Measurements from ENCODE around the gene KIAA0753. TPM values are rescaled to one million over a fixed set of nuclear protein-coding genes. Genes with fewer than 3 reads are reported as not detected.

KIAA0753 gene
- total RNA-seq, 1 donor from 2014 or later = 24.7 TPM

DNA sequence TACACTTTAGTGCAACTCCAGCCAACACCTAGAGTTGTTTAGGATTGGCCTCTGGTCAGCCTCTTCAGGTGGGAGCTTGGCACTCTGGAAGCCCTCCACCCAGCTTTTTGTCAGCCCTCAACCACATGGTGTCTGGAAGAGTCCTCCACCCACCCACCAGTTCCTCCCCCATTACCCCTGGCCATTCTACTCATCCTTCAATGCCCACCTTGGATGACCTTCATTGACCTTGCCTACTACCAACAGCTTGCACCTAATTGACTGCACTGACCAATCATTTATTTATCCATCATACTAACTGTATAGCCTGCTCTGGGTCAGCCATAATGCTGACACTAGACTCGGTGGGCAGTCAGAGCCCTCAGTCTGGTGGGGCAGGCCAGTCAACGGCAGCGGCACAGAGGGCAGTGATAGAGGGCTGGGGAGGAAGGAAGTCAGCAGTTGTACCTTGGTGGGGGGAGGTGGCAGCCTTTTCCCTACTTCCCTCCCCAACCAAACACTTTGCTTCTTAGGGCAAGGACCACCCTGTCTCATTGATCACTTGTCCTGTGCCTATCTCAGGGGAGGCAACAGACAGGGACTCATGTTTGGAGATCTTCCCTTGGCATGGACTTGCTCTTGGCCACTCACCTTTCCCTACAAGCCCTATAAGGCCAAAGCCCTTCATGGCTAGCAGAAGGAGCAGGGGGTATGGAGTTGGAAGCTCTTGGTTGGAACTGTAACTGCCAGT, 43.4 kb upstream of the KIAA0753 start:
- Mint-ChIP-seq H3K4me3 (no peak overlapping the region), H3K36me3 (ENCODE audit: low read depth) (no peaks in the 10 kb centered on the region), H3K27ac (no peak overlapping the region), H3K9me3 (no peaks in the 10 kb centered on the region), H3K4me1 (no peaks in the 10 kb centered on the region), H3K27me3 (peaks cover 15% of the 10 kb centered on the region)
- ChIA-PET POLR2A (no interaction called here), CTCF (no interaction called here)
- ATAC-seq (ENCODE audit: low read depth) = no peak
- no peak for DNase-seq
- TF ChIP-seq, protein P1, sequence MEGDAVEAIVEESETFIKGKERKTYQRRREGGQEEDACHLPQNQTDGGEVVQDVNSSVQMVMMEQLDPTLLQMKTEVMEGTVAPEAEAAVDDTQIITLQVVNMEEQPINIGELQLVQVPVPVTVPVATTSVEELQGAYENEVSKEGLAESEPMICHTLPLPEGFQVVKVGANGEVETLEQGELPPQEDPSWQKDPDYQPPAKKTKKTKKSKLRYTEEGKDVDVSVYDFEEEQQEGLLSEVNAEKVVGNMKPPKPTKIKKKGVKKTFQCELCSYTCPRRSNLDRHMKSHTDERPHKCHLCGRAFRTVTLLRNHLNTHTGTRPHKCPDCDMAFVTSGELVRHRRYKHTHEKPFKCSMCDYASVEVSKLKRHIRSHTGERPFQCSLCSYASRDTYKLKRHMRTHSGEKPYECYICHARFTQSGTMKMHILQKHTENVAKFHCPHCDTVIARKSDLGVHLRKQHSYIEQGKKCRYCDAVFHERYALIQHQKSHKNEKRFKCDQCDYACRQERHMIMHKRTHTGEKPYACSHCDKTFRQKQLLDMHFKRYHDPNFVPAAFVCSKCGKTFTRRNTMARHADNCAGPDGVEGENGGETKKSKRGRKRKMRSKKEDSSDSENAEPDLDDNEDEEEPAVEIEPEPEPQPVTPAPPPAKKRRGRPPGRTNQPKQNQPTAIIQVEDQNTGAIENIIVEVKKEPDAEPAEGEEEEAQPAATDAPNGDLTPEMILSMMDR (IDR thresholded peaks at IDR 0.05) = no peak
- intact Hi-C loops (cut with micrococcal nuclease) = no loop called here

DNA sequence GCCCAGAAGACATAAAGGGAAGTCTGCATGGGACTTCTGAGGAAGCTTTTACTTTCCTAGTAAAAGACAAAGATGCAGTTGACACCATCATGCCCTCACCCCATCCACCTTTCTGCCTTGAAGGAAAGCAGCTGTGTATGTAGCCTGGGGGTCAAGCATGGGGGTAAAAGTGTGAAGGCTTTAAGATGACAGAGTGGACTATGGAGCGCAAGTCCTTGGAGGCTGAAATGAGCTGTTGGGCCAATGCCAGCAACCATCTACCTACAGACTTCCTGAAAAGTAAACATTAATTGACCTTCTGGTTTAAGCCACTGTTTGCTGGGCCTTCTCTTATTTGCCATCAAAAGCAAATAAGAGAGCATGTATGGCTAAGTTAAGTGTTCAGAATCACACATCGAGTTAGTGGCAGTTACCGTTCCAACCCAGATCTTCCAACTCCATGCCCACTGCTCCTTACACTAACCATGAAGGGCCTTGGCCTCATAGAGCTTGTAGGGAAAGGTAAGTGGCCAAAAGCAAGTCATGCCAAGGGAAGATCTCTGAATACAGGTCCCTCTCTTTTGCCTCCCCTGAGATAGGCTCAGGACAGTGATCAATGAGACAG, 42.7 kb upstream of the KIAA0753 start:
- ChIA-PET POLR2A (no interaction called here), CTCF (no interaction called here)
- DNase-seq (no peak), ATAC-seq (ENCODE audit: low read depth) (no peak)
- TF ChIP-seq, protein P1 (IDR thresholded peaks at IDR 0.05) = no peak
- Mint-ChIP-seq H3K4me1 (no peaks in the 10 kb centered on the region), H3K9me3 (no peaks in the 10 kb centered on the region), H3K27ac (no peak overlapping the region), H3K27me3 (peaks cover 20% of the 10 kb centered on the region), H3K36me3 (ENCODE audit: low read depth) (no peaks in the 10 kb centered on the region), H3K4me3 (no peak overlapping the region)
- intact Hi-C loops (cut with micrococcal nuclease) = no loop called here

DNA sequence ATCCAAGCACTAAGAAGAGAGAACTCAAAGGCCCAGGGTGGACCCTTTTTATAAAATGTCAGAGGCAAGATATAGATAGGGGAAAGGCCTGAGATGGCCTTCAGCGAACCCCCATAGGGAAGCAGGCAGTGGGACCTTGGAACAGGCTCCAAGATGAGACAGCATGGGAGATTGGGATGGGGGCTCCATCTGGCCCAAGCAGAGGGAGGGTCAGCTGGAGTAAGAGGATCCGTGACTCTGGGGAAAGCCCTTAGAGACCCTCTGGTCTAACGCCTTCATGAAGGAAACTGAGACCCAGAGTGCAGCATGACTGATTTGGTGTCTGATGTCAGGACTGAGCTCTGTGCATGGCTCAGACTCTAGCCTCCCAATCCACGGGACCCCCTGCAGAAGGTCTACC, 41.8 kb upstream of the KIAA0753 start:
- intact Hi-C loops (cut with micrococcal nuclease) = no loop called here
- ChIA-PET CTCF (no interaction called here), POLR2A (no interaction called here)
- Mint-ChIP-seq H3K4me1 (no peaks in the 10 kb centered on the region), H3K36me3 (ENCODE audit: low read depth) (no peaks in the 10 kb centered on the region), H3K27me3 (peaks cover 19% of the 10 kb centered on the region), H3K27ac (no peak overlapping the region), H3K9me3 (no peaks in the 10 kb centered on the region), H3K4me3 (no peak overlapping the region)
- no peak for DNase-seq
- ATAC-seq (ENCODE audit: low read depth) = no peak
- TF ChIP-seq, protein P1 (IDR thresholded peaks at IDR 0.05) = no peak

DNA sequence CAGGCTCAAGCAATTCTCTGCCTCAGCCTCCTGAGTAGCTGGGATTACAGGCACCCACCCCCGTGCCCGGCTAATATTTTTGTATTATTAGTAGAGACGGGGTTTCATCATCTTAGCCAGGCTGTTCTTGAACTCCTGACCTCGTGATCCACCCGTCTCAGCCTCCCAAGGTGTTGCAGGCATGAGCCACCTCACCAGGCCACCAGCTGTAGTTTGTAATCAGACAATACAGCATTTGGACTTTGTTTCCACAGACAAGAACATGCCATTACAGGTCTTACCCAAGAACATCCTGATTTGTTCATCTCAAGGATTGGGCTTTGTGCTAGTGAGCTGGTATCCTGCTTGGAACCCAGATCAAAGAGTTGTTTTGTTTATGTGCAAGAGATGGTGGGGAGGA, 41.2 kb upstream of the KIAA0753 start:
- no peaks in the 10 kb centered on the region for H3K4me1 Mint-ChIP-seq
- no peak for ATAC-seq (ENCODE audit: low read depth)
- H3K27me3 Mint-ChIP-seq = peaks cover 19% of the 10 kb centered on the region
- H3K27ac Mint-ChIP-seq = no peak overlapping the region
- no peaks in the 10 kb centered on the region for H3K36me3 Mint-ChIP-seq (ENCODE audit: low read depth)
- intact Hi-C loops (cut with micrococcal nuclease) = no loop called here
- POLR2A ChIA-PET = no interaction called here
- DNase-seq = no peak
- CTCF ChIA-PET = no interaction called here
- TF ChIP-seq, protein P1 (IDR thresholded peaks at IDR 0.05) = no peak
- H3K4me3 Mint-ChIP-seq = no peak overlapping the region
- H3K9me3 Mint-ChIP-seq = no peaks in the 10 kb centered on the region

DNA sequence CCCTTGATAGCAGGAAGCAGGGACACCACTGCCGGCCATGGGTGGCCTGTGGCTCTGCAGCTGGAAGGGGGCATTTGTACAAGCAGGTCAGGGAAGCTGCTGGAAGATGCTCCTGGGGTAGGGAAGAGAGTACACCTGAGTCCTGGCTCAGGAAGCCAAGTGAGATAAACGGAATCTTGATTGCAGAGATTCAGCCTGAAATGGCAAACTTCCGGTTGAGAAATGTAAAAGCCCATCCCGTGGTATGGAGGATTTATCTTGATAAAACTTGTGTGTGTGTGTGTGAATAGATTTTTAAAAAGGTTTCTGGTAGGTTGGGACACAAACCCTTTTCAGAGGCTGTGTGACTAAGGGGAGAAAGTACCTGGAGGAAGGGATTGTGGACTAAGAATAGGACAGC, 40.7 kb upstream of the KIAA0753 start:
- POLR2A ChIA-PET = no interaction called here
- ATAC-seq (ENCODE audit: low read depth) = no peak
- H3K4me3 Mint-ChIP-seq = no peak overlapping the region
- H3K27ac Mint-ChIP-seq = no peak overlapping the region
- no peaks in the 10 kb centered on the region for H3K4me1 Mint-ChIP-seq
- TF ChIP-seq, protein P1 (IDR thresholded peaks at IDR 0.05) = no peak
- CTCF ChIA-PET = no interaction called here
- DNase-seq = no peak
- intact Hi-C loops (cut with micrococcal nuclease) = no loop called here
- no peaks in the 10 kb centered on the region for H3K9me3 Mint-ChIP-seq
- peaks cover 19% of the 10 kb centered on the region for H3K27me3 Mint-ChIP-seq
- no peaks in the 10 kb centered on the region for H3K36me3 Mint-ChIP-seq (ENCODE audit: low read depth)

All from activated B cell treated with CpG ODN at 0.5 μM for 24 hours (primary cell).